Activated CD4-positive, alpha-beta memory T cell treated with anti-CD3 and anti-CD28 coated beads, Interleukin-2, amount 10 ng/mL, durations not matched to agents 7 days and 5 days (primary cell): ENCODE measurements around the gene FMO5. TPM values are rescaled to one million over a fixed set of nuclear protein-coding genes. Genes with fewer than 3 reads are reported as not detected.
"Not testable (repeated sequence)": the region's sequence is repeated elsewhere in the genome, so short reads cannot be mapped to it uniquely, and the experiment has no call there.

Source experiments
- CTCF ChIA-PET: fragments of 350-600 bp; sonication (Branson Sonifier 250); formaldehyde crosslinking; loops from one replicate; lab custom pipeline; 2021; ENCODE audit warnings: antibody characterized with exemption, inconsistent platforms; lab: Charles Lee
- POLR2A ChIA-PET: fragments of 350-600 bp; sonication (Branson Sonifier 250); formaldehyde crosslinking; loops from one replicate; lab custom pipeline; 2021; ENCODE audit warnings: antibody characterized with exemption; lab: Charles Lee
- DNase-seq: peaks from one replicate; pipeline ENCODE4 v3.0.0-alpha.2; 2020
- H3K27ac Mint-ChIP-seq: one replicate; pipeline ENCODE4 v1.8.0; 2021; ENCODE audit warnings: mild to moderate bottlenecking, mixed read lengths
- H3K27me3 Mint-ChIP-seq: one replicate; pipeline ENCODE4 v1.8.0; 2021; ENCODE audit warnings: mixed read lengths
- H3K36me3 Mint-ChIP-seq: one replicate; pipeline ENCODE4 v1.8.0; 2021; ENCODE audit warnings: low read depth, mixed read lengths
- H3K4me1 Mint-ChIP-seq: one replicate; pipeline ENCODE4 v1.8.0; 2021; ENCODE audit warnings: mixed read lengths
- H3K4me3 Mint-ChIP-seq: one replicate; pipeline ENCODE4 v1.8.0; 2021; ENCODE audit warnings: mild to moderate bottlenecking, mixed read lengths
- H3K9me3 Mint-ChIP-seq: one replicate; pipeline ENCODE4 v1.8.0; 2021; ENCODE audit warnings: mixed read lengths
- total RNA-seq, 2 experiments: library from RNA; stranded (reverse); gene quantifications; one replicate each; pipeline ENCODE4 v1.2.3, GENCODE V29; 2021

The FMO5 gene
- total RNA-seq, 2 experiments from 2014 or later, result 0.53 to 0.73 TPM

DNA sequence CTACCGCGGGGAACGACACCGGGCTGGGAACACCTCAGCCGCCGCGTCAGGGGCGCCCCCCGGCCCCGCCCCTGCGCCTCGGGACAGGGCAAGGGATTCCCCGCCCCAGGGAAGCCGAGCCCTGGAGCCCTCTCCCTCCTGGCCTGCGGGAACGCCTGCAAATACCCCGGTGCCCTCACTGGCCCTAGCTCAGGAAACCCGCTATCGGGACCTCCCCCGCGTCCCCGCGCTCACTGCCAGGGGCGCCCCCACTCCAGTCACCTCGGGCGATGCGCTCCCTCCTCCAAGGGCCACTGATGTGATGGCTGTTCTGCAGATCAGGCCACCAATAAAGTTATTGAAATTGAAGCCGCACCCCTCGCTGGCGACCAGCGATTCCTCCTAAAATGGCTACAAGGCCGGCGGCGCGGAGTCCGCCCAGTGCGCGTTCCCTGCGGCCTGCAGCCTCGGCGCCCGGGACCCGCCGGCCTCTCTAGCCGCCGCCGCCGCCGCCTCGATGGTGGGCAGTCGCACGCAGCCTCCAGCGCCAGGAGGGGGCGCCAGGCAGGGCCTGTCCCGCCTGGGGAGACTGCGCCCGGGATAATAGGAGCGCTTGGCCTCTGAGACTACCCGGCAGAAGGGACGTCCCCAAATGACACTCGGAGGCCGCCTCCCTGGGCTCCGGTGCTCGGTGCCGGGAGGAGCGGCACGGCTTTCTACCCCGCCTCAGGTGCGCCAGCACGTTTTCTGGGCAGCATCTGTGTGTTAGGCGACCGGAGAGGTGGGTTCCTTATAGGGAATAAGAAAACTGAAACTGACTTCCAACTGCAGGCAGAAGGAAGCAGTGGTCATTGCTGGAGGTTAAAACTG, 52.7 kb downstream of the FMO5 start, which contains the start of gene PRKAB2:
TSS of gene PRKAB2 (minus strand) at position 303 of the 849 bp plus-strand sequence. CDS start 326 bp downstream, outside the sequence.
- ChIA-PET POLR2A (interaction anchor here (0.9 to 6.1 kb wide), 7 partner anchors 28 to 88 kb away, joined by 3 to 59 read pairs (median 4); partner anchors contain the start of genes CHD1L and FMO5), CTCF (interaction anchor here (0.8 to 7.1 kb wide), 10 partner anchors 10 to 102 kb away, joined by 3 to 65 read pairs (median 4); partner anchors contain the start of genes CHD1L and FMO5)
- peaks cover 3% of the 10 kb centered on the region for H3K9me3 Mint-ChIP-seq
- peaks cover 3% of the 10 kb centered on the region for H3K27me3 Mint-ChIP-seq
- peak within 1 kb of the TSS; percentile 91 for H3K27ac Mint-ChIP-seq
- peak within 1 kb of the TSS; percentile 94 for H3K4me3 Mint-ChIP-seq
- DNase-seq, result peak; percentile 94
- H3K36me3 Mint-ChIP-seq, result peaks cover 18% of the 10 kb centered on the region
- H3K4me1 Mint-ChIP-seq, result peaks cover 36% of the 10 kb centered on the region

- POLR2A ChIA-PET, result interaction anchor here (0.9 to 6.1 kb wide), 6 partner anchors 29 to 87 kb away, joined by 3 to 59 read pairs (median 3); partner anchors contain the start of genes CHD1L and FMO5
- peak overlapping the region; percentile 94 for H3K4me3 Mint-ChIP-seq
- no peak for DNase-seq
- H3K9me3 Mint-ChIP-seq, result peaks cover 3% of the 10 kb centered on the region
- H3K4me1 Mint-ChIP-seq, result peaks cover 40% of the 10 kb centered on the region
- H3K36me3 Mint-ChIP-seq, result peaks cover 21% of the 10 kb centered on the region
- CTCF ChIA-PET, result interaction anchor here (0.8 to 7.1 kb wide), 3 partner anchors 10 to 71 kb away, joined by 3 to 65 read pairs (median 3); partner anchors contain the start of genes CHD1L and FMO5
- H3K27ac Mint-ChIP-seq, result peak overlapping the region; percentile 73
- H3K27me3 Mint-ChIP-seq, result no peaks in the 10 kb centered on the region
Measured at GRCh38 chr1:147171399-147172167, 53.6 kb downstream of the FMO5 start.

DNA sequence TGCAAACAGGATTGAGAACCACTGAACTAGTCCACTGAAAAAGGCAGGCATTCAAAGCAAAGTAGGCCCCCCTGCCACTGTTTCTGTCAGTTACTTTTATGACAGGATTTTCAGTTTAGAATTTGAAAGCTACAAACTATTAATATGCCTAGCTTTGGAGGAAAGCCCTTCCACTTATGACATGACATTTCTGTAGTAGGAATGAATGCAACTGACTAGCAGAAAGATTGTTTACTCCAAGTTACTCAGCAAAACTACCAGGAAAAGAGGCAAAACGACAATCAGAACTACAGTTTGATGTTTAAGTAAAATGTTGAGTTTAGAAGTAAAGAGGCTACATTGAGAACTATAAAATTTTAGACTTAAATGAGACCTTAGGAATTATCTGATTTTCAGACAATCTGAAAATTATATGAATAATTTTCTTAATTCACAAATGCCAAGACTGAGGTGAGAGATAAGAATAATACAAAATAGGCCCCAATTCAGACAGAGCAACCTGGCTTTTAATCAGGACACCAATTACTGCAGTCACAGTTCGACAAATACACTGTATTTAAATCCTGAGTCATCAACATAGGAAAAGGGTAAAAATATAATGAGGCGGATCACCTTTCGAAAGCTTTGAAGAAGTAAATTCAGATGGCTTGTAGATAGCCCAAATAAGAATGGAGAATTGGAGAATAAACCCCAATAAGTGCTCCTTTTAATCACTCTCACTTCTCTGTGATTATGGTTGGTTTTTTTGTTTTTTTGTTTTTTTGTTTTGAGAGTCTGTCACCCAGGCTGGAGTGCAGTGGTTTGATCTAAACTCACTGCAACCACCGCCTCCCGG, 55.1 kb downstream of the FMO5 start:
- Mint-ChIP-seq H3K9me3 (peaks cover 3% of the 10 kb centered on the region), H3K36me3 (peaks cover 33% of the 10 kb centered on the region), H3K27ac (no peak overlapping the region), H3K27me3 (no peaks in the 10 kb centered on the region), H3K4me3 (peak overlapping the region; percentile 54), H3K4me1 (peaks cover 40% of the 10 kb centered on the region)
- DNase-seq, result no peak
- ChIA-PET CTCF (interaction anchor here (7.1 kb wide), 1 partner anchor 72 kb away, joined by 65 read pairs; the partner anchor contains the start of gene CHD1L), POLR2A (interaction anchor here (0.8 to 6.1 kb wide), 3 partner anchors 73 to 128 kb away, joined by 3 to 59 read pairs (median 26); partner anchors contain the start of gene CHD1L)

GRCh38 chr1:147169171-147169570, 56.0 kb downstream of the FMO5 start:
- no peaks in the 10 kb centered on the region for H3K27me3 Mint-ChIP-seq
- H3K4me3 Mint-ChIP-seq, result no peak overlapping the region
- CTCF ChIA-PET, result interaction anchor here (7.1 kb wide), 1 partner anchor 73 kb away, joined by 65 read pairs; the partner anchor contains the start of gene CHD1L
- peaks cover 32% of the 10 kb centered on the region for H3K36me3 Mint-ChIP-seq
- no peak overlapping the region for H3K27ac Mint-ChIP-seq
- H3K4me1 Mint-ChIP-seq, result peaks cover 37% of the 10 kb centered on the region
- POLR2A ChIA-PET, result interaction anchor here (2.3 to 6.1 kb wide), 2 partner anchors 74 to 85 kb away, joined by 11 to 59 read pairs; partner anchors contain the start of gene CHD1L
- no peak for DNase-seq
- H3K9me3 Mint-ChIP-seq, result peaks cover 2% of the 10 kb centered on the region

DNA sequence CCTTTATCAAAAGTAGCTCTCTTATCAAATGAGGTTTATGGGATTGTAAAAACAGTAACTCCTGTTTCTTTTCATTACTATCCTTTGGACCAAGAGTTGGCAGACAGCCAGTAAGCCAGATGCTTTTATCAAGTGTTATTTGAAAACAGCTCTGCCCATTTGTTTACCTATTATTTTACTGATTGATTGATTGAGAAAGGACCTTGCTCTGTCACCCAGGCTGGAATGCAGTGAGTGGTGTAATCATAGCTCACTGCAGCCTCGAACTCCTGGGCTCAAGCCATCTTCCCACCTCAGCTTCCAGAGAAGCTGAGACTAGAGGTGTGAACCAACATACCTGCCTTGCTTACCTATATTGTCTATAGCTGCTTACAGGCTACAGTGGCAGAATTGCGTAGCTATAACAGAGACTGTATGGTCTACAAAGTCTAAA, 56.5 kb downstream of the FMO5 start:
- no peak overlapping the region for H3K4me3 Mint-ChIP-seq
- no peaks in the 10 kb centered on the region for H3K9me3 Mint-ChIP-seq
- POLR2A ChIA-PET, result interaction anchor here (2.3 to 6.1 kb wide), 2 partner anchors 75 to 84 kb away, joined by 11 to 59 read pairs; partner anchors contain the start of gene CHD1L
- CTCF ChIA-PET, result interaction anchor here (7.1 kb wide), 1 partner anchor 74 kb away, joined by 65 read pairs; the partner anchor contains the start of gene CHD1L
- H3K27ac Mint-ChIP-seq, result no peak overlapping the region
- no peak for DNase-seq
- H3K36me3 Mint-ChIP-seq, result peaks cover 30% of the 10 kb centered on the region
- no peaks in the 10 kb centered on the region for H3K27me3 Mint-ChIP-seq
- H3K4me1 Mint-ChIP-seq, result peaks cover 33% of the 10 kb centered on the region

GRCh38 chr1:147167365-147167764, 57.8 kb downstream of the FMO5 start:
- no peak overlapping the region for H3K4me3 Mint-ChIP-seq
- POLR2A ChIA-PET, result interaction anchor here (2.3 kb wide), 1 partner anchor 83 kb away, joined by 11 read pairs; no protein-coding TSS in a partner anchor

GRCh38 chr1:147163019-147163418, 62.1 kb downstream of the FMO5 start:
- Mint-ChIP-seq H3K9me3 (no peaks in the 10 kb centered on the region), H3K27ac (no peak overlapping the region), H3K4me3 (no peak overlapping the region), H3K4me1 (peaks cover 4% of the 10 kb centered on the region), H3K27me3 (no peaks in the 10 kb centered on the region), H3K36me3 (peaks cover 50% of the 10 kb centered on the region)
- ChIA-PET CTCF (no interaction called here), POLR2A (interaction anchor here (1.1 kb wide), 1 partner anchor 78 kb away, joined by 3 read pairs; no protein-coding TSS in a partner anchor)
- DNase-seq, result no peak

More at GRCh38 chr1:147167365-147167764, 57.8 kb downstream of the FMO5 start:
- Mint-ChIP-seq H3K27me3 (no peaks in the 10 kb centered on the region), H3K36me3 (peaks cover 23% of the 10 kb centered on the region), H3K4me1 (peaks cover 23% of the 10 kb centered on the region), H3K9me3 (no peaks in the 10 kb centered on the region), H3K27ac (no peak overlapping the region)
- CTCF ChIA-PET, result no interaction called here
- DNase-seq, result no peak

DNA sequence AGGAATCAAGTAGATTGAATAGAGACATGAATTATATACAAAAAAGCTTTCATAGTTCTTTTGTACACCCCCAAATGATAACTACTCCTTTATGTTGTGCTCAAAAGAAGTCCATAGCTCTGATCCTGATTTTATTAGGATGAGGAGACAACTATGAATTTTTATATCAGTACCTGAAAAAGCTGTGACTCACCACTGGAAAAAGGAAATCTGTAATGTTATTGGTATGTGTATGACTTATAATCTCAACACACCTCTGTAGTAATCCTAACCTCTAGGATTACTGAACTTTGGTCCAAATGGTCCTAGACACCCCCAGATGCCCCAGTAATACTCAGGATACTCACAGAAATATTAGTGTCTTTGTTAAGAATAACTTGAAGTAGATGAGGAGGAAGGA, 63.0 kb downstream of the FMO5 start:
- no peak overlapping the region for H3K4me3 Mint-ChIP-seq
- POLR2A ChIA-PET, result interaction anchor here (1.1 kb wide), 1 partner anchor 77 kb away, joined by 3 read pairs; no protein-coding TSS in a partner anchor
- no peaks in the 10 kb centered on the region for H3K27me3 Mint-ChIP-seq
- no peak overlapping the region for H3K27ac Mint-ChIP-seq
- CTCF ChIA-PET, result no interaction called here
- no peaks in the 10 kb centered on the region for H3K9me3 Mint-ChIP-seq
- peaks cover 57% of the 10 kb centered on the region for H3K36me3 Mint-ChIP-seq
- peaks cover 2% of the 10 kb centered on the region for H3K4me1 Mint-ChIP-seq
- no peak for DNase-seq

GRCh38 chr1:147157116-147157515, 68.0 kb downstream of the FMO5 start:
- CTCF ChIA-PET, result not testable (repeated sequence)

DNA sequence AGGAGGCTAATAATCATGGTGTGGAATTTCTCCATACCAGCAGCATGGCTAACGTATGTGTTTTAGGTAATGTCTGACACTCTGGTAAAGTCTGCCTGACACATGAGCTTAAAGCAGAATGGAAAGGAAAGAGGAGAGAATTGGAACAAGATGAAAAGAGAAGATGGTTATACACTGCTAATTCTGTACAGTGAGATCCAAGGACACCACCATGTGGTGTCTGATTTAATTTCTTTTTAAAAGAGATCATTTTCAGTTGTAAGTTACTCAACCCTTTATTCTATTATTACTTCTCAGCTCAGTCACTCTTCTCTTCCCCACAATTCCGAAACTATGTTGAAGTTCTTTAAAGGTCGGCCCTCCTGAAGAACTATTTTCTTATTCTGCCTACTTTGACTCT, 68.5 kb downstream of the FMO5 start:
- CTCF ChIA-PET, result no interaction called here
- no peak for DNase-seq
- no peaks in the 10 kb centered on the region for H3K4me1 Mint-ChIP-seq
- no peak overlapping the region for H3K4me3 Mint-ChIP-seq
- H3K27me3 Mint-ChIP-seq, result no peaks in the 10 kb centered on the region
- POLR2A ChIA-PET, result no interaction called here
- no peaks in the 10 kb centered on the region for H3K9me3 Mint-ChIP-seq
- H3K27ac Mint-ChIP-seq, result no peak overlapping the region
- H3K36me3 Mint-ChIP-seq, result peaks cover 57% of the 10 kb centered on the region

More at GRCh38 chr1:147157116-147157515, 68.0 kb downstream of the FMO5 start:
- peaks cover 58% of the 10 kb centered on the region for H3K36me3 Mint-ChIP-seq
- DNase-seq, H3K4me1 Mint-ChIP-seq, H3K9me3 Mint-ChIP-seq, POLR2A ChIA-PET, H3K27me3 Mint-ChIP-seq, H3K27ac Mint-ChIP-seq, H3K4me3 Mint-ChIP-seq: not testable (repeated sequence)

- H3K27ac Mint-ChIP-seq, result no peak overlapping the region
- ChIA-PET CTCF (no interaction called here), POLR2A (no interaction called here)
- H3K36me3 Mint-ChIP-seq, result peaks cover 31% of the 10 kb centered on the region
- no peaks in the 10 kb centered on the region for H3K4me1 Mint-ChIP-seq
- H3K4me3 Mint-ChIP-seq, result no peak overlapping the region
- no peaks in the 10 kb centered on the region for H3K9me3 Mint-ChIP-seq
- no peak for DNase-seq
- no peaks in the 10 kb centered on the region for H3K27me3 Mint-ChIP-seq
Measured at GRCh38 chr1:147152772-147153171, 72.4 kb downstream of the FMO5 start.
